Posterior cingulate gyrus (tissue), 11 donors: ENCODE data around the gene GFAP.
A peak's percentile ranks its signal among the peaks of the same experiment; 100 is the strongest.

Experiments used
- DNase-seq, 10 donors: peaks; one replicate each; pipeline versions ENCODE4 v3.0.0 to v3.0.0-alpha.2; 2020 to 2021; ENCODE audit warnings: mixed read lengths in 3 of 10
- intact Hi-C: fragments of 100-400 bp; cut with DNase I; formaldehyde crosslinking; loops from one replicate; pipeline ENCODE4 v1.15.1; 2023

GFAP gene

DNA sequence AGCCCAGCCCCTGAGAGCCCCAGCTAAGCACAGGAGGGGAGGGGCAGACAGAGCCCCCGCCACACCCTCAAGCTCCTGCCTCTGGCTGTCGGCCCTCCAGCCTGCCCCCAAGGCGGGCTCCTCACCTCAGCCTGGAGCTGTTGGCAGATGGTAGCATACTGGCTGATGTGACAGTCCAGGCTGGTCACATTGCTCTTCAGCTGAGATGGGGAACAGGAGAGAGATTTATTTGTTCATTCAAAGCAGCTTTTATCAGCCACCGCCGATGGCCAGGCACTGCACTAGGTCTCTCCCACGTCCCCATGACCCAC is 17.4 kb upstream of the GFAP start:
- intact Hi-C loops, result no loop called here
- peak in 1 of 10 donors; percentile 29 for DNase-seq

- DNase-seq, result peak in 3 of 10 donors; percentile 8 to 54 (median 37)
- intact Hi-C loops, result no loop called here
These were observed 16.9 kb upstream of the GFAP start for GRCh38 chr17:44932096-44932786.

DNA sequence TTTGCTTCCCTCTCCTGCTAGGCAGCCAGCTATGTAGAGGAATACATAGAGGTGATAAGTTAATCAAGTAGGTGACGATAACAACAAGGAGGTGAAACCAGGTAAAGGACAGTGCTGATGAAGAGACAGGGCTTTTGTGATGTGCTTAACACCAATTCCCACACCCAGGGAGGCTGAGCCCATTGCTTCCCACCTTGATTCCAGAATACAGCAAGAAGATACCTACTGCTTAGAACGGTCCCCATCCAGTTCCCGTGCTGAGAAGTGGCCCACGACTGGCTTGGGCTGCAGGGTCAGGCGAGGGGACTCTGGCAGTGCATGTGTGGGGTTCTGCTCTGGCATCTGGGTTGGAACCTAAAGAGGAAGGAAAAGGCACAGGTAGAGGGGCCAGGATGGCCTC is 16.1 kb upstream of the GFAP start:
- intact Hi-C loops, result no loop called here
- DNase-seq, result peak in 3 of 10 donors; percentile 2 to 45 (median 27)

GRCh38 chr17:44930667-44931066 is 15.4 kb upstream of the GFAP start:
- peak in 3 of 10 donors; percentile 9 to 73 (median 29) for DNase-seq
- intact Hi-C loops, result no loop called here

GRCh38 chr17:44928950-44929720 is 13.8 kb upstream of the GFAP start:
- DNase-seq, result peak in 3 of 10 donors; percentile 10 to 43 (median 29)
- intact Hi-C loops, result no loop called here

DNA sequence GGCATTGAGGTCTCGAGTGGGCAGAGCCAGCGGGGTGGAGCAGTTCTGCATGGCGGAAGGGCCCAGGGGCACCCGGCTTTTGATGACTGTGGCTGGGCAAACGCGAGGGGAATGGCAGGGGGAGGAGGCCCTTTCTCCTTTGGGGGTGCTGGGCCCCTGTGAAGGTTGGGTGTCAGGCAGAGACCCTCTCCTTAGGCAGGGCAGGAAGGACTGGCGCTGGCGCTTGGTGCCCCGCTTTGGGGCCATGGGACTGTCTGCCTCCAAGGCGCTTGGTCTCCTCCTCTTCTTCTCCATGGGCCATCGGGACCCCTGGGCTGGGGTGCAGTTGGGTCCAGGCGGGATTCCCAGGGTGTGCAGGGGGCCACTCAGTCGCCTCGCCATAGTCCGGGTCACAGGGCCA is 12.8 kb upstream of the GFAP start:
- DNase-seq, result peak in 2 of 10 donors; percentile 50 to 76
- intact Hi-C loops, result no loop called here

DNA sequence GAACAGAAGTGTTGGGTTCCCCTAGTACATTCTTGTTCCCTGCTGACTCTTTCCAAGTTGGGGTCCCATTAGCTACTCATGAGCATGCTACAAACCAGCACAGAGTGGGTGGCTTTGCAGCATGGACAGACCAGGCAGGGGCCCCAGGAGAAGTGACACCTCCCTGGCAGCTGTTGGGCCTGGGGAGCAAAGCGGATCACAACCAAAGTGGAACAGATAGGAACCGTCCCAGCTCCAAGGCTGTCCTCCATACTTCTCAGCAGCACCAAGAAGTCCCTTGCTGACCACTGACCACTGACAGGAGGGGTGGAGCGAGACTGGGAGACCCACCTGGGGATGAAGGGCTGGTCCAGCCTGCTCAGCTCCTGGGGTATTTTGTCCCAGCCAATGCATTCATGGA is 12.4 kb upstream of the GFAP start:
- intact Hi-C loops, result no loop called here

DNA sequence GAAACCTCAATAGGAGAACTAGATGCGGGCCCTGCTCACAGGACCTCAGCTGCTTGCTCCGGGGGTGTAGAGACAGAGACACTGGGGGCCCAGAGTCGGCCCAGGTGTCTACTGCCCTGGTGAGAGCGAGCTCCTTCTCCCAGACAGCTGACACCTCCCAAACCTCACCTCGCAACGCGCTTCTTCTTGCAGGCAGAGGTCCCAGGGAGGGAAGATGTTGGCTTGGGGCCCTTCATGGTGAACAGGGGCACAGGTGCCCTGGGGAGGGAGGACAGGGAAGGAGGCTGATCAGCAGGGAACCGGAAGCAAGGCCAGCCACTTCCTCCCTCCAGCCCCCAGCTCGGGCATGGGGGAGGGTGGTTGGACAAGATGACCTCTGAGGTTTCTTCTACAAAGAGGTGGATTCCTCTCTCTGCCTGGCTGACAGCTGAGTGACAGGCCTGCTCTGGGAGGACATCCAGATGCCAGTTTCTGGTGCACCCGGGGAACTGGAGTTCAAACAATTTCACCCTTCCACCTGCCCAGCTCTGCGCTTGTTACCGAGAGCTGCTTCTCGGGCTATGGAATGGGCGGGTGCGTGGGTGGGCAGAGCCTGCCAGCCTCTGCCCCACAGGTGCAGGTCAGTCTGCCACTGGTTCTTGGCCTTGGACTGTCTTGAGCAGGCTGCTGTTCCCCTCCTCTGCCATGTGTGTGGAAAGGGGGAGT is 11.7 kb upstream of the GFAP start:
- DNase-seq, result peak in 3 of 10 donors; percentile 11 to 42 (median 38)
- intact Hi-C loops, result no loop called here

More for the DNA sequence above, 12.4 kb upstream of the GFAP start:
- DNase-seq, result peak in 3 of 10 donors; percentile 0 to 66 (median 19)

DNA sequence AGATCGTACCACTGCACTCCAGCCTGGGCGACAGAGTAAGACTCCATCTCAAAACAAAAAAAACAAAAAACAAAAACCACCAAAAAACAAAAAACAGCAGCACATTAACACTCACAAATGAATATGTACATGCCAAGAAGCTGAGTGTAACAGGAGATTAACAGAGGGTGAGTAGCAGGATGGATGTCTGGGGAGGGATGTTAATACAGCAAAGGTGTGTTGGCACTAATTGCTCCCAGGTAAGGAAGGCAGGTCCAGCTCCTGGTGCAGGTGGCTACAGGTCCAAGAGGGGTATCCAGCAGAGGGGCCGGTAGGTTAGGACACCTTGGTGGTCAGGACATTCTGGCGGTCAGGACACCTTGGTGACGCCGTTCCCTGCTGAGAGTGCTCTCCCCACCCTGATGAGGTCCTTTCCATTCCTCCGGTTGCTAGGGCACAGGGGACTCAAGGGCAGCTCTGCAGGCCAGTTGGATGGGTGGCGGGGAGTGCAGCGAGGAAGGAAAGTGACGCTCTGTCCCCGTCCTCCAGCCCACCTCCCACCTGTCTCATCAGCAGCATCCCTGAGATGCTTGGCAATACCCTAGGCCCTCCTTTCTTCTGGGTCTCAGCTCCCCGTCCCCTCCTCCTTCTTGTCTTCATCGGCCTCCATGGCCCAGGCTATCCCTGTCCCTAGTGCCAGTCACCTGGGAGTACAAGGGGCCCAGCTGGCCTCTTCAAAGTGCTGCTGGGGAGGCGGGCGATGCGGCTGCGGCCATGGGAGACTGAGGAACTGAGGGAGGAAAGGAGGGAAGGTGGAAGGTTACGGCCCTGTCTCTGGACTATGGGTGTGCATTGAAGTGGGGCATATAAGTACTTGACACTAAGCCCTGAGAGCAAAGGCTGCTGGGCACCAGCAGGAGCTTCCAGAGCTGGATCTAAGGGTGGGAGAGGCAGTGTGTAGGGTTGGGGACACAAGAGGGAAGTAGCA is 10.7 kb upstream of the GFAP start:
- intact Hi-C loops, result no loop called here
- DNase-seq, result peak in 3 of 10 donors; percentile 2 to 67 (median 31)

DNA sequence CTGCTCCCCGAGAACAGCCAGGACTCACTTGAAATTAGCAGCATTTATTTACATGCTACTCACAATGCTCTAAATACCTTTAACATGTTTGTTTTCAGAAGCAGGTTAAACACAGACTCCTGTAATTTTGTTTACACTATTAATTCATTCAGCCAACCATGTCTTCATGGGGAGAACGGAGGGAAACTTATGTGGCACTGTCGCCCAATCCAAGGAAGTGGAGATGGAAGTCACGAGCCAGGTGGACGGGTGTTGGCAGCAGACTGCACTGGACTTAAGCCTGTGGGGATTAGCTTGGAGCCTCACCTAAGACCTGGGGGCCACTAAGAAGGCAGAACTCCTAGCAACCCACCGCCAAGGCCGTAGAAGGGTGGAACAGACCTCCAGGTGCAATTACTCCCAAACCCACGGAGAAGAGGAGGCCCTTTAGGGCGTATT is 8.8 kb upstream of the GFAP start:
- DNase-seq, result peak in 4 of 10 donors; percentile 5 to 44 (median 18)
- intact Hi-C loops, result loop anchor here (5.0 kb wide), 1 partner anchor 173 kb away; no protein-coding TSS in a partner anchor

GRCh38 chr17:44922746-44923470 is 7.6 kb upstream of the GFAP start:
- intact Hi-C loops, result loop anchor here (5.0 kb wide), 1 partner anchor 174 kb away; no protein-coding TSS in a partner anchor
- DNase-seq, result peak in 4 of 10 donors; percentile 12 to 77 (median 42)

- intact Hi-C loops, result loop anchor here (5.0 kb wide), 1 partner anchor 175 kb away; no protein-coding TSS in a partner anchor
- DNase-seq, result peak in 2 of 10 donors; percentile 10 to 64
These were observed 6.8 kb upstream of the GFAP start for GRCh38 chr17:44922136-44922535.

- intact Hi-C loops, result loop anchor here (5.0 kb wide), 1 partner anchor 176 kb away; no protein-coding TSS in a partner anchor
- peak in 3 of 10 donors; percentile 14 to 63 (median 50) for DNase-seq
These were observed 6.0 kb upstream of the GFAP start for GRCh38 chr17:44921122-44921882.

DNA sequence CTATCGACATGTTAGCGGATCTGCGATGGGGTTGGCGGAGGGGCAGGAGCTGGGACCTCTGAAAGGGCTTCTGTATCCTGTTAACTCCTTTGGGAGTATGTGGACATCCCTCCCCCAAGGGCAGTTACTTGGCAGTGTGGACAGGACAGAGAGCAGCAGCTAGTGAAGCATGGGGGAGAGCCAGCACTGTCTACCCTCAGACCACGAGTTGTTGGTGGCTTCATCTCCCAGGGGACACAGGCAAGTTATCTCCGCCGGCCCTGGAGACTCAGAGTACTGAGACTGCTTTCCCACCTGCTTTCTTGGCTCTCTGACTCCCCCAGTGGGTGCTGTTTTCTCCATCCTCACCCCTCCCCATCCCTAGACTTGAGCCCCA is 5.3 kb upstream of the GFAP start:
- intact Hi-C loops, result loop anchor here (1.0 to 5.0 kb wide), 2 partner anchors 102 to 177 kb away; no protein-coding TSS in a partner anchor
- peak in 3 of 10 donors; percentile 6 to 61 (median 50) for DNase-seq

DNA sequence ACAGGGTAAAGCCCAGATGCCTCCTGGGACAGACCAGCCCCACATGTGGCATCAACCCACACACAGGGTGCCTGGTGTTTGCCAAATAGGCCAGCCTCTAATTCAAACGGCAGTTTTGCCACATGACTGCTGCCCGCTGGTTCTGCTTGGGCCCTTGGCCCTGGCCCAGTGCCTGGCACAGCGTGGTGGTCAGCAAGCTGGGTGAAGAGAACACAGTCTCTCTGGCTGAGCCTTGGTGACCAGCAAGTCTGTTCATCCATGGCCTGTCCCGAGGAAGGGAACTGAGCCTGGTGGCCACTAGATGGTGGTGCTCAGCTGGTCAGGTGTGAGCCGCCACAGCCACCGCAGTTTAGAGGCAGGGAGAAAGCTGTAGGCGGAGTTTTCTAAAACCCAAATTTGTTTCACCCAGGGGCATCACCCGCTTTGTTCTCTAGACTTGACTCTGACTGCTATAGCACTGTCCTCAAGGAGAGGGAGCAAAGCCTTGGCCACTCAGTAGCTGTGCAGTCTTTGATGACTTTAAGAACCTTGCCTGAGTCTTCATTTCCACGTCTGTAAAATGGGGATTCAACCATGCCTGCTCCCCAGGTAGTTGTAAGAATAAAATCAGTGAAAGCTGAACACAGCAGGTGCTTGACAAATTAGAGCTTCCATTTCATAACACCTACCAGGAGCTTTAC is 4.7 kb upstream of the GFAP start:
- peak; percentile 71 to 98 (median 86) for DNase-seq

DNA sequence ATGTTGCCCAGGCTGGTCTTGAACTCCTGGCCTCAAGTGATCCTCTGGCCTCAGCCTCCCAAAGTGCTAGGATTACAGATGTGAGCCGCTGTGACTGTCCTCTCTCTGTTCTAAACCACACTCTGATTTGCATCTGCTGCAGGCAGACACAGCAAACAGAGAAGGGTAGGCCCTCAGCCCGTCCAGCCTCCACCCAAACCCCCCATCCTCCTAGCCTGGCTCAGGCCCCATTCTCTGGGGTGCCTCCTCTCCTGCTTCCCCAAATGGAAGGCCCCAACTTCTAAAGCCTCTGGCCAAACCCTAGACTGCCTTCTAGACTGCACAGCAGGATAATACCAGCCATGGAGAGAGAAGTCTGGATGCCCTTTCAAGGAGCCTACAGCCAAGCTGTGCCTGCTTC is 4.1 kb upstream of the GFAP start:
- intact Hi-C loops, result no loop called here
- peak in 2 of 10 donors; percentile 9 to 12 for DNase-seq

More for the DNA sequence above, 4.7 kb upstream of the GFAP start:
- intact Hi-C loops, result loop anchor here (1.0 to 5.0 kb wide), 2 partner anchors 102 to 177 kb away; no protein-coding TSS in a partner anchor

- intact Hi-C loops, result no loop called here
- peak in 2 of 10 donors; percentile 4 to 32 for DNase-seq
These were observed 2.7 kb upstream of the GFAP start for GRCh38 chr17:44918006-44918405.
